NT2/D1 (cell line): ENCODE results near the gene ZNF714.

Experiments used
- DNase-seq: peaks from one replicate; pipeline ENCODE4 v3.0.0-alpha.2; 2011; ENCODE audit warnings: low read depth, low spot score
- H3K27me3 ChIP-seq: 2 replicates; pipeline ENCODE4 v1.6.0; 2011; ENCODE audit warnings: mild to moderate bottlenecking; ENCODE audit not compliant: insufficient read length, insufficient read depth
- H3K36me3 ChIP-seq: 2 replicates; pipeline ENCODE4 v1.6.1; 2011; ENCODE audit warnings: mild to moderate bottlenecking, low read length, mixed read lengths; ENCODE audit not compliant: insufficient read depth, insufficient read length
- H3K4me1 ChIP-seq: 2 replicates; pipeline ENCODE4 v1.5.1; 2011; ENCODE audit not compliant: insufficient read depth, insufficient read length
- H3K4me3 ChIP-seq: 2 replicates; pipeline ENCODE4 v1.5.1; 2011; ENCODE audit warnings: low read depth; ENCODE audit not compliant: insufficient read length
- H3K9ac ChIP-seq: 2 replicates; pipeline ENCODE4 v1.6.0; 2011; ENCODE audit warnings: low read depth; ENCODE audit not compliant: insufficient read length
- H3K9me3 ChIP-seq: 2 replicates; pipeline ENCODE4 v1.5.1; 2011; ENCODE audit warnings: mild to moderate bottlenecking, low read length; ENCODE audit not compliant: insufficient read depth
- SUZ12 ChIP-seq: IDR thresholded peaks from 2 replicates; pipeline ENCODE4 v1.6.1; 2011; ENCODE audit not compliant: insufficient read length, insufficient read depth; ENCODE audit errors: extremely low read depth
- YY1 ChIP-seq: IDR thresholded peaks from 2 replicates; pipeline ENCODE4 v1.6.1; 2011; ENCODE audit not compliant: insufficient read length, insufficient read depth
- ZNF274 ChIP-seq: IDR thresholded peaks from 2 replicates; pipeline ENCODE4 v1.6.1; 2011; ENCODE audit warnings: mild to moderate bottlenecking, low read depth, low read length

The ZNF714 gene

GRCh38 chr19:21143854-21144253 is 61.9 kb downstream of the ZNF714 start:
- DNase-seq, result no peak
- no peaks in the 10 kb centered on the region for H3K27me3 ChIP-seq
- H3K36me3 ChIP-seq, result peaks cover 56% of the 10 kb centered on the region
- H3K4me1 ChIP-seq, result no peaks in the 10 kb centered on the region
- H3K9me3 ChIP-seq, result peaks cover 36% of the 10 kb centered on the region
- H3K4me3 ChIP-seq, result no peak overlapping the region
- TF ChIP-seq YY1 (no peak), SUZ12 (no peak), ZNF274 (no peak)
- H3K9ac ChIP-seq, result no peak overlapping the region

GRCh38 chr19:21147540-21147939 is 65.5 kb downstream of the ZNF714 start:
- H3K36me3 ChIP-seq, result peaks cover 93% of the 10 kb centered on the region
- TF ChIP-seq YY1 (no peak), SUZ12 (no peak), ZNF274 (no peak)

DNA sequence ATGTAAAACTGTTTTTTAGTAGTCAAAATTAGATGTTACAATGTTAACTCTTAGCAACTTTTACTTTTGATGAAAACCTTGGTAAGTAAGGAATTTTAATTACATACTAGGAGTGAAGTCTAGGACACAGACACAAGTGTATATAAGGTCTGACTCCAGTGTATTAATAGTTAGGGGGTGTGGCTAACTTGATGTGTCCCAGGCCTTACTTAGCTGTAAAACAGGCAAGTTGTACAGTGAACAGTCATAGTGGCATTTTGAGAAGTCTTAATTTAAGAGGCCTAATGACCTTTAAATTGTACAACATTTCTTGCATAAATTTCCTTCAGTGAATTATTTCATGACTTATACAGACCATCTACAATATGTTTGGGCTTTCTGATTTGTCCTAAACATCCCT is 66.7 kb downstream of the ZNF714 start:
- H3K4me3 ChIP-seq, result no peak overlapping the region
- H3K9ac ChIP-seq, result no peak overlapping the region
- no peak for DNase-seq
- H3K27me3 ChIP-seq, result no peaks in the 10 kb centered on the region
- H3K36me3 ChIP-seq, result peaks cover 95% of the 10 kb centered on the region
- no peak for TF ChIP-seq ZNF274
- TF ChIP-seq SUZ12, result no peak
- no peak for TF ChIP-seq YY1
- peaks cover 41% of the 10 kb centered on the region for H3K9me3 ChIP-seq
- H3K4me1 ChIP-seq, result peaks cover 5% of the 10 kb centered on the region

More at GRCh38 chr19:21147540-21147939, 65.5 kb downstream of the ZNF714 start:
- Histone ChIP-seq H3K9me3 (peaks cover 41% of the 10 kb centered on the region), H3K4me3 (no peak overlapping the region), H3K9ac (no peak overlapping the region), H3K4me1 (peaks cover 5% of the 10 kb centered on the region), H3K27me3 (no peaks in the 10 kb centered on the region)
- DNase-seq, result no peak

DNA sequence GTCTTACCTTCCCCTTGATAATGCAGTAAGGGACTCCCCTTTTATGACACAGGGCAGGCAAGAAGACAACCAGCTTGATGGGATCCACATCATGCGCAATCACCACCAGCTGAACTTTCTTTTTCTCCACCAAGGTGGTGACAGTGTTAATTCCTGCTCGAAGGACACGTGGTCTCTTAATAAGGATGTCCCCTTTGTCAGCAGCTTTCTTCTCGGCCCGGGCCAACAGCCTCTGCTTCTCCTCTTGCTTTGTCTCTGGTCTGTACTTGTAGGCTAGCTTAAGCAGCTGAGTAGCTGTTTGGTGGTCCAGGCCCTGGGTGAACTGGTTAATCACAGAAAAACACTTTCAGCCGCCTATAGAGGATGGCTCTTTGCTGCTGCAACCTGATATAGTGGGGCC is 67.9 kb downstream of the ZNF714 start:
- no peak overlapping the region for H3K4me3 ChIP-seq
- peaks cover 5% of the 10 kb centered on the region for H3K4me1 ChIP-seq
- peaks cover 83% of the 10 kb centered on the region for H3K36me3 ChIP-seq
- no peak for TF ChIP-seq SUZ12
- no peak for TF ChIP-seq YY1
- no peak for TF ChIP-seq ZNF274
- H3K9ac ChIP-seq, result no peak overlapping the region
- no peak for DNase-seq
- no peaks in the 10 kb centered on the region for H3K27me3 ChIP-seq
- H3K9me3 ChIP-seq, result peaks cover 41% of the 10 kb centered on the region

GRCh38 chr19:21151460-21151859 is 69.5 kb downstream of the ZNF714 start:
- Histone ChIP-seq H3K9ac (no peak overlapping the region), H3K36me3 (peaks cover 78% of the 10 kb centered on the region)
- no peak for TF ChIP-seq YY1

DNA sequence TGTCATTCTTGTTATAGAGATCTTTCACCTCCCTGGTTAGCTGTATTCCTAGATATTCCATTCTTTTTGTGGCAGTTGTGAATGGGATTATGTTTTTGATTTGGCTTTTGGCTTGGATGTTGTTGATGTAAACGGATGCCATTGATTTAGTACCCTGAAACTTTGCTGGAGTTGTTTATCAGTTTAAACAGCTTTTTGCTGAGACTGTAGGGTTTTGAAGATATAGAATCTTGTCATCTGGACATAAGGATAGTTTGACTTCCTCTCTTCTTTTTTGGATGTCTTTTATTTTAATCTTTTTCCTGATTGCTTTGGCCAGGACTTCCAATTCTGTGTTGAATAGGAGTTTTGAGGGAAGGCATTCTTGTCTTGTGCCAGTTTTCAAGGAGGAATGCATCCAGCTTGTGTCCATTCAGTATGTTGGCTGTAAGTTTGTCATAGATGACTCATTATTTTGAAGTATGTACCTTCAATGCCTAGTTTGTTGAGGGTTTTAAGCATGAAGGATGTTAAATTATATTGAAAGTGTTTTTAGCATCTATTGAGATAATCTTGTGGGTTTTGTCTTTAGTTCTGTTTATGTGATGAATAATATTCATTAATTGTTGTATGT is 76.6 kb downstream of the ZNF714 start:
- Histone ChIP-seq H3K36me3 (peaks cover 51% of the 10 kb centered on the region), H3K4me1 (no peaks in the 10 kb centered on the region), H3K27me3 (no peaks in the 10 kb centered on the region), H3K9ac (no peak overlapping the region), H3K9me3 (no peaks in the 10 kb centered on the region), H3K4me3 (no peak overlapping the region)
- TF ChIP-seq YY1, result no peak
- no peak for TF ChIP-seq SUZ12
- no peak for DNase-seq

More at GRCh38 chr19:21151460-21151859, 69.5 kb downstream of the ZNF714 start:
- Histone ChIP-seq H3K4me3 (no peak overlapping the region), H3K4me1 (peaks cover 5% of the 10 kb centered on the region), H3K27me3 (no peaks in the 10 kb centered on the region), H3K9me3 (peaks cover 29% of the 10 kb centered on the region)
- no peak for DNase-seq

- no peaks in the 10 kb centered on the region for H3K9me3 ChIP-seq
- DNase-seq, result no peak
- H3K4me3 ChIP-seq, result no peak overlapping the region
- H3K9ac ChIP-seq, result no peak overlapping the region
- H3K27me3 ChIP-seq, result no peaks in the 10 kb centered on the region
- H3K4me1 ChIP-seq, result no peaks in the 10 kb centered on the region
- TF ChIP-seq YY1 (no peak), ZNF274 (no peak), SUZ12 (no peak)
- peaks cover 83% of the 10 kb centered on the region for H3K36me3 ChIP-seq
Observed at GRCh38 chr19:21164541-21164940, 82.5 kb downstream of the ZNF714 start.
